Chondrocyte (in vitro differentiated cells): ENCODE results near the gene GRIK2. TPM values are rescaled to one million over a fixed set of nuclear protein-coding genes. Genes with fewer than 3 reads are reported as not detected.

Experiments
- DNase-seq: peaks from one replicate; pipeline ENCODE4 v3.0.0; 2021; ENCODE audit warnings: mixed read lengths, low spot score
- H3K27ac Mint-ChIP-seq: one replicate; pipeline ENCODE4 v1.8.0; 2021; ENCODE audit warnings: mild to moderate bottlenecking, moderate library complexity, mixed read lengths; ENCODE audit not compliant: unreplicated experiment
- H3K27me3 Mint-ChIP-seq: 2 replicates; pipeline ENCODE4 v1.8.0; 2021; ENCODE audit warnings: low read depth, mixed read lengths
- H3K36me3 Mint-ChIP-seq: 2 replicates; pipeline ENCODE4 v1.8.0; 2021; ENCODE audit warnings: low read depth, mixed read lengths
- H3K4me1 Mint-ChIP-seq: 2 replicates; pipeline ENCODE4 v1.8.0; 2021; ENCODE audit warnings: low read depth, mild to moderate bottlenecking, mixed read lengths
- H3K4me3 Mint-ChIP-seq: one replicate; pipeline ENCODE4 v1.8.0; 2021; ENCODE audit warnings: mild to moderate bottlenecking, moderate library complexity, mixed read lengths; ENCODE audit not compliant: unreplicated experiment
- H3K9me3 Mint-ChIP-seq: 2 replicates; pipeline ENCODE4 v1.8.0; 2021; ENCODE audit warnings: low read depth, mixed read lengths
- CTCF ChIP-seq: fragments of 200-600 bp; sonication (generic); IDR thresholded peaks from 2 replicates; pipeline ENCODE4 v1.5.0; 2021; ENCODE audit warnings: antibody characterized with exemption, mild to moderate bottlenecking, moderate library complexity
- total RNA-seq: library from RNA; stranded (reverse); gene quantifications from 3 replicates; pipeline ENCODE4 v1.2.1, GENCODE V29; 2021

The GRIK2 gene
- total RNA-seq, 1 donor from 2014 or later: 8.2 TPM

GRCh38 chr6:101439790-101440189, 46.3 kb downstream of the GRIK2 start:
- Mint-ChIP-seq H3K36me3 (no peaks in the 10 kb centered on the region), H3K9me3 (no peaks in the 10 kb centered on the region), H3K4me3 (no peak overlapping the region), H3K4me1 (peaks cover 8% of the 10 kb centered on the region), H3K27me3 (no peaks in the 10 kb centered on the region), H3K27ac (peak overlapping the region; percentile 38)
- TF ChIP-seq CTCF: no peak
- DNase-seq: no peak

GRCh38 chr6:101443315-101443714, 49.8 kb downstream of the GRIK2 start:
- Mint-ChIP-seq H3K27ac (no peak overlapping the region), H3K27me3 (no peaks in the 10 kb centered on the region), H3K9me3 (no peaks in the 10 kb centered on the region), H3K36me3 (no peaks in the 10 kb centered on the region), H3K4me3 (no peak overlapping the region), H3K4me1 (peaks cover 11% of the 10 kb centered on the region)
- TF ChIP-seq CTCF: no peak
- DNase-seq: no peak

- Mint-ChIP-seq H3K36me3 (no peaks in the 10 kb centered on the region), H3K4me1 (peaks cover 10% of the 10 kb centered on the region), H3K4me3 (no peak overlapping the region), H3K27ac (no peak overlapping the region), H3K27me3 (no peaks in the 10 kb centered on the region), H3K9me3 (no peaks in the 10 kb centered on the region)
- no peak for DNase-seq
- no peak for TF ChIP-seq CTCF
Observed at GRCh38 chr6:101444717-101445116, 51.2 kb downstream of the GRIK2 start.

- peaks cover 5% of the 10 kb centered on the region for H3K4me1 Mint-ChIP-seq
- H3K36me3 Mint-ChIP-seq: no peaks in the 10 kb centered on the region
- H3K27me3 Mint-ChIP-seq: no peaks in the 10 kb centered on the region
- H3K4me3 Mint-ChIP-seq: no peak overlapping the region
- no peak for TF ChIP-seq CTCF
- H3K9me3 Mint-ChIP-seq: no peaks in the 10 kb centered on the region
- DNase-seq: no peak
- no peak overlapping the region for H3K27ac Mint-ChIP-seq
Observed at GRCh38 chr6:101445527-101445926, 52.0 kb downstream of the GRIK2 start.

- H3K4me3 Mint-ChIP-seq: no peak overlapping the region
- H3K27me3 Mint-ChIP-seq: no peaks in the 10 kb centered on the region
- H3K27ac Mint-ChIP-seq: no peak overlapping the region
- no peaks in the 10 kb centered on the region for H3K36me3 Mint-ChIP-seq
- TF ChIP-seq CTCF: no peak
- no peaks in the 10 kb centered on the region for H3K9me3 Mint-ChIP-seq
- DNase-seq: no peak
- peaks cover 13% of the 10 kb centered on the region for H3K4me1 Mint-ChIP-seq
Observed at GRCh38 chr6:101450901-101451300, 57.4 kb downstream of the GRIK2 start.
